Measurements from ENCODE around the gene GPC6.

The GPC6 gene

GRCh38 chr13:93496985-93497673 is 270.5 kb downstream of the GPC6 start:
- Mint-ChIP-seq H3K27ac (peak overlapping the region; percentile 13), H3K4me3 (no peak overlapping the region), H3K9me3 (peaks cover 9% of the 10 kb centered on the region), H3K4me1 (peaks cover 26% of the 10 kb centered on the region), H3K36me3 (ENCODE audit: low read depth) (no peaks in the 10 kb centered on the region), H3K27me3 (ENCODE audit: low read depth, poor library complexity) (no peaks in the 10 kb centered on the region)
- TF ChIP-seq CTCF (IDR thresholded peaks at IDR 0.05) = no peak
- no peak for DNase-seq

GRCh38 chr13:93499991-93500390 is 273.4 kb downstream of the GPC6 start:
- TF ChIP-seq CTCF (IDR thresholded peaks at IDR 0.05) = no peak
- Mint-ChIP-seq H3K9me3 (no peaks in the 10 kb centered on the region), H3K4me3 (no peak overlapping the region), H3K36me3 (ENCODE audit: low read depth) (no peaks in the 10 kb centered on the region), H3K27me3 (ENCODE audit: low read depth, poor library complexity) (no peaks in the 10 kb centered on the region), H3K27ac (peak overlapping the region; percentile 4), H3K4me1 (peaks cover 30% of the 10 kb centered on the region)
- no peak for DNase-seq

GRCh38 chr13:93502071-93502470 is 275.5 kb downstream of the GPC6 start:
- Mint-ChIP-seq H3K4me3 (no peak overlapping the region), H3K9me3 (no peaks in the 10 kb centered on the region), H3K27ac (no peak overlapping the region), H3K4me1 (peaks cover 38% of the 10 kb centered on the region), H3K36me3 (ENCODE audit: low read depth) (peaks cover 2% of the 10 kb centered on the region), H3K27me3 (ENCODE audit: low read depth, poor library complexity) (no peaks in the 10 kb centered on the region)
- DNase-seq = no peak
- TF ChIP-seq CTCF (IDR thresholded peaks at IDR 0.05) = no peak

- H3K4me3 Mint-ChIP-seq = no peak overlapping the region
- H3K27me3 Mint-ChIP-seq (ENCODE audit: low read depth, poor library complexity) = no peaks in the 10 kb centered on the region
- peaks cover 6% of the 10 kb centered on the region for H3K36me3 Mint-ChIP-seq (ENCODE audit: low read depth)
- TF ChIP-seq CTCF (IDR thresholded peaks at IDR 0.05) = no peak
- H3K9me3 Mint-ChIP-seq = no peaks in the 10 kb centered on the region
- DNase-seq = no peak
- H3K4me1 Mint-ChIP-seq = peaks cover 30% of the 10 kb centered on the region
- H3K27ac Mint-ChIP-seq = no peak overlapping the region
Measured at GRCh38 chr13:93502987-93503615, 276.5 kb downstream of the GPC6 start.

GRCh38 chr13:93505104-93505952 is 278.7 kb downstream of the GPC6 start:
- peaks cover 28% of the 10 kb centered on the region for H3K4me1 Mint-ChIP-seq
- H3K9me3 Mint-ChIP-seq = no peaks in the 10 kb centered on the region
- peak overlapping the region; percentile 4 for H3K27ac Mint-ChIP-seq
- peaks cover 6% of the 10 kb centered on the region for H3K36me3 Mint-ChIP-seq (ENCODE audit: low read depth)
- TF ChIP-seq CTCF (IDR thresholded peaks at IDR 0.05) = no peak
- DNase-seq = no peak
- H3K4me3 Mint-ChIP-seq = no peak overlapping the region
- H3K27me3 Mint-ChIP-seq (ENCODE audit: low read depth, poor library complexity) = no peaks in the 10 kb centered on the region

Measured in nephron progenitor cell (in vitro differentiated cells).